HCT116 (cell line): Measurements from ENCODE around the gene CLCN5. TPM values are rescaled to one million over a fixed set of nuclear protein-coding genes. Genes with fewer than 3 reads are reported as not detected.

ENCODE experiments used
- ATAC-seq: fragments of 200-7000 bp; cut with Tn5 transposase; 2 replicates; pipeline ENCODE4 v1.9.1; 2020; ENCODE audit warnings: mild to moderate bottlenecking, moderate library complexity
- BruUV-seq: library from RNA; stranded (reverse); fragments of 400-500 nt; replicated peaks from 2 replicates; lab custom pipeline; 2021; lab: Mats Ljungman, UMichigan
- CTCF ChIA-PET: fragments of 300-600 bp; sonication (Branson Sonifier 250); formaldehyde crosslinking; loops from one replicate; lab custom pipeline; 2021; ENCODE audit warnings: antibody characterized with exemption; lab: Charles Lee
- POLR2A ChIA-PET: fragments of 300-600, 350-600 bp; sonication (Branson Sonifier 250); formaldehyde crosslinking; loops from one replicate; lab custom pipeline; 2021; ENCODE audit warnings: antibody characterized with exemption; lab: Charles Lee
- RAD21 ChIA-PET, 2 experiments: fragments of 300-600 bp; sonication (Branson Sonifier 250); formaldehyde crosslinking; loops; one replicate each; lab custom pipeline; 2023; ENCODE audit warnings: low total read pairs in 2 of 2; ENCODE audit not compliant: uncharacterized antibody in 2 of 2, unreplicated experiment in 2 of 2, low non-redundant PET in 1 of 2; lab: Charles Lee
- DNase-seq: peaks from one replicate; pipeline ENCODE4 v3.0.0-alpha.2; 2010; ENCODE audit warnings: low read depth, low spot score
- H2AFZ ChIP-seq: fragments of 200-600 bp; shearing (Covaris generic), sonication (generic); 2 replicates; pipeline ENCODE4 v1.6.1; 2017; ENCODE audit warnings: low read depth, mixed run types, mixed read lengths, antibody characterized with exemption, low read length; ENCODE audit not compliant: poor library complexity, severe bottlenecking
- H3K27ac ChIP-seq: 2 replicates; pipeline ENCODE4 v1.5.1; 2012; ENCODE audit warnings: low read depth, low read length
- H3K27me3 ChIP-seq: fragments of 200-600 bp; sonication (generic); 2 replicates; pipeline ENCODE4 v1.6.1; 2016; ENCODE audit warnings: mixed run types, low read length, mixed read lengths; ENCODE audit not compliant: insufficient read depth
- H3K36me3 ChIP-seq, 2 experiments: fragments of 200-500 bp in 1 of 2; fragments of 200-600 bp in 1 of 2; sonication (Bioruptor generic) in 1 of 2; sonication (generic) in 1 of 2; 2 replicates each; pipeline versions ENCODE4 v1.5.1 to v1.6.1; 2014 to 2016; ENCODE audit warnings: low read length in 2 of 2, inconsistent platforms in 1 of 2, mixed read lengths in 1 of 2, mixed run types in 1 of 2; ENCODE audit not compliant: insufficient read depth in 2 of 2, control insufficient read depth in 1 of 2
- H3K4me1 ChIP-seq, 2 experiments: fragments of 200-600 bp in 1 of 2; sonication (generic) in 1 of 2; 2 replicates each; pipeline versions ENCODE4 v1.5.1 to v1.6.1; 2012 to 2017; ENCODE audit warnings: low read length in 2 of 2, inconsistent platforms in 1 of 2, mild to moderate bottlenecking in 1 of 2, mixed read lengths in 1 of 2, mixed run types in 1 of 2, moderate library complexity in 1 of 2; ENCODE audit not compliant: insufficient read depth in 2 of 2, control insufficient read depth in 1 of 2
- H3K4me2 ChIP-seq: fragments of 200-600 bp; sonication (generic); 2 replicates; pipeline ENCODE4 v1.6.1; 2017; ENCODE audit warnings: mixed run types, low read length, mixed read lengths
- H3K4me3 ChIP-seq, 2 experiments: fragments of 200-600 bp in 1 of 2; sonication (generic) in 1 of 2; replicated peaks in 1 of 2; 2 replicates each; pipeline ENCODE4 v1.5.1; 2011 to 2016; ENCODE audit warnings: low read length in 2 of 2, control low read depth in 1 of 2, low read depth in 1 of 2, mild to moderate bottlenecking in 1 of 2, mixed read lengths in 1 of 2, mixed run types in 1 of 2
- H3K79me2 ChIP-seq: fragments of 200-600 bp; sonication (generic); 2 replicates; pipeline ENCODE4 v1.6.1; 2017; ENCODE audit warnings: mild to moderate bottlenecking, mixed run types, low read length, moderate library complexity, mixed read lengths; ENCODE audit not compliant: insufficient read depth
- H3K9ac ChIP-seq: fragments of 200-600 bp; sonication (generic); 2 replicates; pipeline ENCODE4 v1.6.1; 2016; ENCODE audit warnings: low read length, mixed read lengths
- H3K9me2 ChIP-seq: fragments of 200-600 bp; sonication (generic), shearing (Covaris generic); 2 replicates; pipeline ENCODE4 v1.6.1; 2017; ENCODE audit warnings: mixed run types, mild to moderate bottlenecking, moderate library complexity; ENCODE audit not compliant: insufficient read depth
- H3K9me3 ChIP-seq, 2 experiments: fragments of 200-500 bp in 1 of 2; fragments of 200-600 bp in 1 of 2; sonication (Bioruptor generic) in 1 of 2; sonication (generic) in 1 of 2; 2 replicates each; pipeline ENCODE4 v1.6.1; 2014 to 2017; ENCODE audit warnings: low read length in 2 of 2, mixed read lengths in 2 of 2, inconsistent platforms in 1 of 2, low read depth in 1 of 2, mild to moderate bottlenecking in 1 of 2, mixed run types in 1 of 2, moderate library complexity in 1 of 2; ENCODE audit not compliant: control insufficient read depth in 1 of 2, insufficient read depth in 1 of 2
- H4K20me1 ChIP-seq: fragments of 200-600 bp; sonication (generic), shearing (Covaris generic); 2 replicates; pipeline ENCODE4 v1.6.1; 2017; ENCODE audit warnings: mixed run types, mild to moderate bottlenecking, moderate library complexity; ENCODE audit not compliant: insufficient read depth
- ATF3 ChIP-seq: IDR thresholded peaks from 2 replicates; pipeline ENCODE4 v1.6.1; 2012
- CBX3 ChIP-seq: IDR thresholded peaks from 2 replicates; pipeline ENCODE4 v1.6.1; 2012; ENCODE audit warnings: low read depth
- CEBPB ChIP-seq: IDR thresholded peaks from 2 replicates; pipeline ENCODE4 v1.6.1; 2012; ENCODE audit warnings: low read depth
- EZH2phosphoT487 ChIP-seq: fragments of 200-600 bp; IDR thresholded peaks from 2 replicates; pipeline ENCODE4 v1.6.1; 2018; ENCODE audit warnings: antibody characterized with exemption, borderline replicate concordance
- FOSL1 ChIP-seq: IDR thresholded peaks from 2 replicates; pipeline ENCODE4 v1.6.1; 2012; ENCODE audit warnings: low read depth
- MAX ChIP-seq: IDR thresholded peaks from 2 replicates; pipeline ENCODE4 v1.6.1; 2012
- POLR2AphosphoS5 ChIP-seq: IDR thresholded peaks from 2 replicates; pipeline ENCODE4 v1.6.1; 2011; ENCODE audit warnings: mild to moderate bottlenecking, low read depth, low read length, moderate library complexity
- RAD21 ChIP-seq: IDR thresholded peaks from 2 replicates; pipeline ENCODE4 v1.6.1; 2012; ENCODE audit warnings: low read depth, mild to moderate bottlenecking
- REST ChIP-seq: IDR thresholded peaks from 2 replicates; pipeline ENCODE4 v1.6.1; 2012; ENCODE audit warnings: low read depth
- SIN3A ChIP-seq: IDR thresholded peaks from 2 replicates; pipeline ENCODE4 v1.6.1; 2012; ENCODE audit warnings: low read depth
- SP1 ChIP-seq: IDR thresholded peaks from 2 replicates; pipeline ENCODE4 v1.6.1; 2012; ENCODE audit warnings: low read depth
- SRF ChIP-seq: IDR thresholded peaks from 2 replicates; pipeline ENCODE4 v1.6.1; 2012; ENCODE audit warnings: low read depth
- TCF7L2 ChIP-seq: IDR thresholded peaks from 2 replicates; pipeline ENCODE4 v1.7.0; 2011; ENCODE audit warnings: borderline replicate concordance, inconsistent platforms; ENCODE audit not compliant: insufficient read depth, insufficient read length; ENCODE audit errors: extremely low read depth
- YY1 ChIP-seq: IDR thresholded peaks from 2 replicates; pipeline ENCODE4 v1.6.1; 2011; ENCODE audit warnings: low read length, low read depth, moderate library complexity, mild to moderate bottlenecking; ENCODE audit not compliant: insufficient replicate concordance; ENCODE audit errors: extremely low read depth
- ZBTB33 ChIP-seq: IDR thresholded peaks from 2 replicates; pipeline ENCODE4 v1.6.1; 2011; ENCODE audit warnings: mild to moderate bottlenecking, low read length, moderate library complexity; ENCODE audit not compliant: insufficient replicate concordance; ENCODE audit errors: extremely low read depth
- ZFX ChIP-seq: fragments of 450-650 bp; IDR thresholded peaks from 2 replicates; pipeline ENCODE4 v1.6.1; 2017
- ZNF274 ChIP-seq: fragments of 200-500 bp; sonication (Bioruptor generic); IDR thresholded peaks from 2 replicates; pipeline ENCODE4 v1.6.1; 2014; ENCODE audit warnings: mild to moderate bottlenecking, low read depth, low read length, inconsistent platforms
- intact Hi-C: fragments of 100-400 bp; cut with micrococcal nuclease; formaldehyde crosslinking; loops from 2 replicates; pipeline ENCODE4 v1.10.0; 2022
- total RNA-seq: library from RNA; stranded (reverse); gene quantifications from one replicate; pipeline ENCODE4 v1.2.1, GENCODE V29; 2021; ENCODE audit not compliant: unreplicated experiment

Gene CLCN5
- total RNA-seq, 1 experiment from 2014 or later, result 6.1 TPM

GRCh38 chrX:50068893-50069292 is 146.5 kb downstream of the CLCN5 start:
- ChIA-PET RAD21 (no interaction called here), POLR2A (no interaction called here)
- Histone ChIP-seq H4K20me1 (no peaks in the 10 kb centered on the region), H3K27ac (no peak overlapping the region), H3K27me3 (no peaks in the 10 kb centered on the region), H3K4me3 (no peak overlapping the region), H3K4me1 (0 out of 4 replicates have a peak, but pooled peaks cover 0 to 2% of the 10 kb centered on the region in 2 experiments), H3K79me2 (no peaks in the 10 kb centered on the region), H2AFZ (no peak overlapping the region), H3K9me2 (no peaks in the 10 kb centered on the region)
- no peak for ATAC-seq
- intact Hi-C loops, result no loop called here
- TF ChIP-seq RAD21 (no peak), EZH2phosphoT487 (no peak), CBX3 (no peak), SP1 (no peak), REST (no peak), POLR2AphosphoS5 (no peak), CEBPB (no peak), MAX (no peak), YY1 (no peak), ZFX (no peak), SRF (no peak), SIN3A (no peak), ZNF274 (no peak), TCF7L2 (no peak), ATF3 (no peak), FOSL1 (no peak), ZBTB33 (no peak)
- TF ChIP-seq, all 23 proteins: peak for 0
- no peak for DNase-seq
- H3K4me2 ChIP-seq, result no peak overlapping the region
- no peaks in the 10 kb centered on the region for H3K9me3 ChIP-seq
- CTCF ChIA-PET, result no interaction called here
- no peak overlapping the region for H3K9ac ChIP-seq
- H3K36me3 ChIP-seq, result no peaks in the 10 kb centered on the region
- BruUV-seq, result no TSS peak
